HepG2 (cell line): Measurements from ENCODE around the gene ZBTB20. TPM values are rescaled to one million over a fixed set of nuclear protein-coding genes. Genes with fewer than 3 reads are reported as not detected.

Source experiments
- ATAC-seq: fragments of 200-7000 bp; cut with Tn5 transposase; 3 replicates; pipeline ENCODE4 v1.9.1; 2020; ENCODE audit warnings: mild to moderate bottlenecking, moderate library complexity
- BruUV-seq: library from RNA; stranded (reverse); fragments of 400-500 nt; replicated peaks from 2 replicates; lab custom pipeline; 2021; lab: Mats Ljungman, UMichigan
- CTCF ChIA-PET: fragments of 300-600 bp; formaldehyde crosslinking; extraction: SDS; loops from one replicate; lab custom pipeline; 2021; ENCODE audit warnings: low total read pairs, inconsistent platforms, low intra/inter-chr PET ratio; lab: Yijun Ruan, JAX
- POLR2A ChIA-PET: fragments of 350-600 bp; sonication (Branson Sonifier 250); formaldehyde crosslinking; loops from one replicate; lab custom pipeline; 2020; ENCODE audit warnings: antibody characterized with exemption, inconsistent platforms; lab: Yijun Ruan, JAX
- DNase-seq: peaks from one replicate; pipeline ENCODE4 v3.0.0-alpha.2; 2015; ENCODE audit warnings: low spot score
- FAIRE-seq: peaks from 3 replicates; lab custom pipeline; 2011; peaks lifted over from hg19 to GRCh38; lab: Jason Lieb, UNC
- H2AFZ ChIP-seq: one replicate; pipeline ENCODE4 v1.6.1; 2011; ENCODE audit warnings: low read length, inconsistent platforms
- H3K27ac ChIP-seq: fragments of 300-600 bp; 3 replicates; pipeline ENCODE4 v1.8.0; 2011; ENCODE audit warnings: mixed run types, mild to moderate bottlenecking, mixed read lengths, low read length, inconsistent platforms; ENCODE audit not compliant: insufficient read depth; ENCODE audit errors: extremely low read length
- H3K27me3 ChIP-seq, 2 experiments: fragments of 200-600 bp in 1 of 2; 2 replicates in 1 of 2; 3 replicates in 1 of 2; pipeline versions ENCODE4 v1.6.0 to v1.8.0; 2011; ENCODE audit warnings: low read length in 2 of 2, mild to moderate bottlenecking in 2 of 2, moderate library complexity in 2 of 2, inconsistent platforms in 1 of 2; ENCODE audit not compliant: insufficient read depth in 2 of 2, control insufficient read depth in 1 of 2
- H3K36me3 ChIP-seq, 2 experiments: fragments of 200-600 bp in 1 of 2; replicated peaks in 1 of 2; 2 replicates in 1 of 2; 3 replicates in 1 of 2; pipeline versions ENCODE4 v1.5.1 to v1.8.0; 2011; ENCODE audit warnings: low read length in 2 of 2, inconsistent platforms in 1 of 2; ENCODE audit not compliant: insufficient read depth in 2 of 2, control insufficient read depth in 1 of 2
- H3K4me1 ChIP-seq: 2 replicates; pipeline ENCODE4 v1.5.1; 2012; ENCODE audit warnings: low read length, inconsistent platforms; ENCODE audit not compliant: insufficient read depth
- H3K4me2 ChIP-seq: 2 replicates; pipeline ENCODE4 v1.6.0; 2011; ENCODE audit warnings: low read depth, low read length, inconsistent platforms
- H3K4me3 ChIP-seq, 3 experiments: fragments of 200-600 bp in 1 of 3; sonication (generic), shearing (Covaris generic) in 1 of 3; replicated peaks in 1 of 3; 2 replicates each; pipeline ENCODE4 v1.5.1; 2011 to 2016; ENCODE audit warnings: low read length in 3 of 3, inconsistent platforms in 2 of 3, low read depth in 2 of 3, mild to moderate bottlenecking in 2 of 3, control low read depth in 1 of 3, mixed read lengths in 1 of 3; ENCODE audit not compliant: insufficient read depth in 1 of 3
- H3K79me2 ChIP-seq: one replicate; pipeline ENCODE4 v1.6.1; 2011; ENCODE audit warnings: low read length, inconsistent platforms; ENCODE audit not compliant: insufficient read depth
- H3K9ac ChIP-seq: 2 replicates; pipeline ENCODE4 v1.6.0; 2011; ENCODE audit warnings: mild to moderate bottlenecking, low read depth, low read length, inconsistent platforms; ENCODE audit not compliant: insufficient read depth
- H3K9me3 ChIP-seq: 2 replicates; pipeline ENCODE4 v1.5.1; 2012; ENCODE audit warnings: mild to moderate bottlenecking, low read length
- H4K20me1 ChIP-seq: 2 replicates; pipeline ENCODE4 v1.6.0; 2011; ENCODE audit warnings: inconsistent platforms, mild to moderate bottlenecking, low read length, moderate library complexity; ENCODE audit not compliant: insufficient read depth
- CREB1 ChIP-seq, 2 experiments: fragments of 450-650 bp in 1 of 2; IDR thresholded peaks; 2 replicates each; pipeline ENCODE4 v1.6.1; 2016 to 2017; ENCODE audit warnings: control low read depth in 1 of 2, mild to moderate bottlenecking in 1 of 2, missing compliant biosample characterization in 1 of 2, missing genetic modification characterization in 1 of 2
- ERF ChIP-seq: IDR thresholded peaks from 2 replicates; pipeline ENCODE4 v1.6.1; 2018; ENCODE audit warnings: missing biosample characterization, missing genetic modification reagents
- KDM4B ChIP-seq: sonication (generic); formaldehyde crosslinking; IDR thresholded peaks from 2 replicates; pipeline ENCODE4 v1.4.0; 2020; ENCODE audit warnings: missing genetic modification reagents
- KDM5B ChIP-seq: sonication (generic); formaldehyde crosslinking; IDR thresholded peaks from 2 replicates; pipeline ENCODE4 v1.4.0; 2020; ENCODE audit warnings: missing genetic modification reagents, mild to moderate bottlenecking, borderline replicate concordance
- KMT2A ChIP-seq: sonication (generic); formaldehyde crosslinking; IDR thresholded peaks from 2 replicates; pipeline ENCODE4 v1.4.0; 2020; ENCODE audit warnings: missing genetic modification reagents
- PATZ1 ChIP-seq: sonication (generic); formaldehyde crosslinking; IDR thresholded peaks from 2 replicates; pipeline ENCODE4 v1.4.0; 2020; ENCODE audit warnings: missing genetic modification reagents
- ZC3H4 ChIP-seq: sonication (generic); formaldehyde crosslinking; IDR thresholded peaks from 2 replicates; pipeline ENCODE4 v1.4.0; 2020; ENCODE audit warnings: missing genetic modification reagents, borderline replicate concordance
- ZNF674 ChIP-seq: sonication (generic); formaldehyde crosslinking; IDR thresholded peaks from 2 replicates; pipeline ENCODE4 v1.5.0; 2020; ENCODE audit warnings: low read depth, mild to moderate bottlenecking, missing genetic modification reagents
- WGBS: methylation state at CpG from one replicate; pipeline ENCODE4 v1.1.6; 2017; ENCODE audit warnings: low lambda C conversion rate; 5-methylcytosine and 5-hydroxymethylcytosine counted together
- in situ Hi-C: cut with HindIII; loops from 2 replicates; pipeline ENCODE4 v1.10.0; 2017; ENCODE audit warnings: low pct_unique_long_range_greater_than_20kb; ENCODE audit not compliant: extremely low pct_ligation_motif_present
- intact Hi-C: fragments of 100-400 bp; cut with micrococcal nuclease; formaldehyde crosslinking; loops from one replicate; pipeline ENCODE4 v1.10.0; 2022; ENCODE audit not compliant: unreplicated experiment
- polyA plus RNA-seq, 8 experiments: library from polyadenylated mRNA; depleted of rRNA in 3 of 8; stranded (reverse) in 7 of 8; unstranded in 1 of 8; fragments of >200 nt; fragmentation: Illumina TruSeq in 4 of 8; extraction: Trizol in 4 of 8; gene quantifications; 2 replicates each; pipeline versions ENCODE4 v1.2.1 to v1.2.3, GENCODE V29; 2011 to 2016; ENCODE audit warnings: low read depth in 4 of 8, missing spikeins in 1 of 8, mixed read lengths in 1 of 8; ENCODE audit not compliant: insufficient read depth in 1 of 8
- total RNA-seq, 5 experiments: library from RNA; depleted of rRNA; stranded (reverse); fragments of >200 nt; fragmentation: Illumina TruSeq; extraction: Trizol; gene quantifications; 2 replicates each; pipeline ENCODE4 v1.2.3, GENCODE V29; 2016; ENCODE audit warnings: low read depth in 1 of 5
- TF ChIP-seq, protein P1 (sequence below): sonication (generic); formaldehyde crosslinking; IDR thresholded peaks from 2 replicates; pipeline ENCODE4 v1.4.0; 2020; ENCODE audit warnings: mild to moderate bottlenecking, missing genetic modification reagents

Gene ZBTB20
- total and polyA plus RNA-seq, 2 of the 13 experiments (the other 11 are each of a cell fraction or from before 2014, with no cell fraction given), result 1.9 to 8.8 TPM

DNA sequence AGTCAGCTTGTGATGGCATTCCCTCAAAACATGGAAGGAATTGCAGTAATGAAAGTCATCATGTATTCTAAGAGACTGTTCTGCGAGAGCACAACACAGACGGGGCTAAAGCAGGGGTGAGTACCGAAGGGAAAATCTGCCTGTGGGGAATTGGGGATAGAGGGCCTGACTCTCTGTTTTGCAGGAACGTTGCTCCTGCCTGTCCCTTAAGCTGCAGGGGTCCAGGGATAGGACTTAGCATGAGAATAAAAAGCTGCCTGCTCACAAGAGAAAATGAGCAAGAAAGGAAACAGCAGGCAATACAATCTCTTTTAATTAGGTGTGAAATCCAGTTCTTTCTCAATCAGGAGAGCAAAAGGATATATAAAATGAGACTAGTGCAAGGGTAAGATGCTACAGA is 791.0 kb downstream of the ZBTB20 start:
- intact Hi-C loops (no loop called here), in situ Hi-C loops (no loop called here)
- H3K79me2 ChIP-seq, result no peaks in the 10 kb centered on the region
- no peak overlapping the region for H2AFZ ChIP-seq
- H3K27ac ChIP-seq, result no peak overlapping the region
- H3K36me3 ChIP-seq, result no peaks in the 10 kb centered on the region; a peak in 2 of 5 replicates
- no peaks in the 10 kb centered on the region for H3K9me3 ChIP-seq
- H3K9ac ChIP-seq, result no peak overlapping the region
- WGBS, result 94% methylated on average over 4 of the region's 4 CpGs
- FAIRE-seq (no peak), ATAC-seq (no peak), DNase-seq (no peak)
- POLR2A ChIA-PET, result no interaction called here
- no peak overlapping the region for H3K4me2 ChIP-seq
- H4K20me1 ChIP-seq, result no peaks in the 10 kb centered on the region
- no peaks in the 10 kb centered on the region for H3K4me1 ChIP-seq
- no peak overlapping the region for H3K4me3 ChIP-seq
- H3K27me3 ChIP-seq, result no peaks in the 10 kb centered on the region
- CTCF ChIA-PET, result no interaction called here
- TF ChIP-seq KDM4B (CRISPR knock-in tag) (no peak), PATZ1 (CRISPR knock-in tag) (no peak), CREB1 (IDR thresholded peaks at IDR 0.05) (no peak), CREB1 (CRISPR knock-in tag; IDR thresholded peaks at IDR 0.05) (no peak), ERF (CRISPR knock-in tag) (no peak), ZNF674 (no peak), KDM5B (CRISPR knock-in tag) (no peak), ZC3H4 (CRISPR knock-in tag) (no peak), KMT2A (CRISPR knock-in tag) (no peak)
- TF ChIP-seq, protein P1, sequence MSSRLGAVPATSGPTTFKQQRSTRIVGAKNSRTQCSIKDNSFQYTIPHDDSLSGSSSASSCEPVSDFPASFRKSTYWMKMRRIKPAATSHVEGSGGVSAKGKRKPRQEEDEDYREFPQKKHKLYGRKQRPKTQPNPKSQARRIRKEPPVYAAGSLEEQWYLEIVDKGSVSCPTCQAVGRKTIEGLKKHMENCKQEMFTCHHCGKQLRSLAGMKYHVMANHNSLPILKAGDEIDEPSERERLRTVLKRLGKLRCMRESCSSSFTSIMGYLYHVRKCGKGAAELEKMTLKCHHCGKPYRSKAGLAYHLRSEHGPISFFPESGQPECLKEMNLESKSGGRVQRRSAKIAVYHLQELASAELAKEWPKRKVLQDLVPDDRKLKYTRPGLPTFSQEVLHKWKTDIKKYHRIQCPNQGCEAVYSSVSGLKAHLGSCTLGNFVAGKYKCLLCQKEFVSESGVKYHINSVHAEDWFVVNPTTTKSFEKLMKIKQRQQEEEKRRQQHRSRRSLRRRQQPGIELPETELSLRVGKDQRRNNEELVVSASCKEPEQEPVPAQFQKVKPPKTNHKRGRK (CRISPR knock-in tag), result no peak
- BruUV-seq, result no TSS peak
